Activated naive CD4-positive, alpha-beta T cell treated with anti-CD3 and anti-CD28 coated beads for 36 hours (primary cell): Measurements from ENCODE around the gene NF2. TPM values are rescaled to one million over a fixed set of nuclear protein-coding genes. Genes with fewer than 3 reads are reported as not detected.

Experiments used
- CTCF ChIA-PET: fragments of 350-600 bp; sonication (Branson Sonifier 250); formaldehyde crosslinking; loops from one replicate; lab custom pipeline; 2021; ENCODE audit warnings: antibody characterized with exemption; lab: Charles Lee
- DNase-seq: peaks from one replicate; pipeline ENCODE4 v3.0.0-alpha.2; 2020
- H3K27ac Mint-ChIP-seq: one replicate; pipeline ENCODE4 v1.8.0; 2021; ENCODE audit warnings: mild to moderate bottlenecking, mixed read lengths
- H3K27me3 Mint-ChIP-seq: one replicate; pipeline ENCODE4 v1.8.0; 2021; ENCODE audit warnings: low read depth, mixed read lengths
- H3K36me3 Mint-ChIP-seq: one replicate; pipeline ENCODE4 v1.8.0; 2021; ENCODE audit warnings: low read depth, mixed read lengths
- H3K4me1 Mint-ChIP-seq: one replicate; pipeline ENCODE4 v1.8.0; 2021; ENCODE audit warnings: low read depth, mixed read lengths
- H3K4me3 Mint-ChIP-seq: one replicate; pipeline ENCODE4 v1.8.0; 2021; ENCODE audit warnings: mild to moderate bottlenecking, moderate library complexity, mixed read lengths
- H3K9me3 Mint-ChIP-seq: one replicate; pipeline ENCODE4 v1.8.0; 2021; ENCODE audit warnings: mixed read lengths
- intact Hi-C: fragments of 100-400 bp; cut with micrococcal nuclease; formaldehyde crosslinking; loops from one replicate; pipeline ENCODE4 v1.15.1; 2023
- total RNA-seq, 2 experiments: library from RNA; stranded (reverse); gene quantifications; one replicate each; pipeline ENCODE4 v1.2.3, GENCODE V29; 2021

Gene NF2
- total RNA-seq, 2 experiments from 2014 or later, result 29.8 to 30.0 TPM

DNA sequence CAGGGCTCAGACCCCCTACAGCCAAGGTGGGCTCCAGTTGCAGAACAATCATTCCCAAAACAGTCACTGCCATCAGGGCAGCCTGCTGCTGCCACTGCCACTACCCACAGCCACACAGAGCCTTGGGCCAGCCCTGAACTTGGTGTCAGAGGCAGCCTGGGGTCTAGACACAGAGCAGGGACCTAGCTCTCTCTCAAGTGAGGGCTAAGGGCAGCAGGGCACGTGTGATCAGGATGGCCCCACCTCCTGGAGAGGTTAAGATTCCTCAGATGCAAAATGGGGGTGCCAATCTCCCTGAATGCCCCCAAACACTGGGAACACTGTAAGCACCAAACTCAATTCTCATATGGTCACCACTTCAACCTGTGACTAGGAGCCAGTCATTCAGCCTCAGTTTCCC lies 132.0 kb downstream of the NF2 start:
- no peak for DNase-seq
- intact Hi-C loops, result no loop called here
- H3K27ac Mint-ChIP-seq, result no peak overlapping the region
- no peak overlapping the region for H3K4me3 Mint-ChIP-seq
- H3K9me3 Mint-ChIP-seq, result no peaks in the 10 kb centered on the region
- no peaks in the 10 kb centered on the region for H3K4me1 Mint-ChIP-seq
- no peaks in the 10 kb centered on the region for H3K27me3 Mint-ChIP-seq
- CTCF ChIA-PET, result no interaction called here
- no peaks in the 10 kb centered on the region for H3K36me3 Mint-ChIP-seq

DNA sequence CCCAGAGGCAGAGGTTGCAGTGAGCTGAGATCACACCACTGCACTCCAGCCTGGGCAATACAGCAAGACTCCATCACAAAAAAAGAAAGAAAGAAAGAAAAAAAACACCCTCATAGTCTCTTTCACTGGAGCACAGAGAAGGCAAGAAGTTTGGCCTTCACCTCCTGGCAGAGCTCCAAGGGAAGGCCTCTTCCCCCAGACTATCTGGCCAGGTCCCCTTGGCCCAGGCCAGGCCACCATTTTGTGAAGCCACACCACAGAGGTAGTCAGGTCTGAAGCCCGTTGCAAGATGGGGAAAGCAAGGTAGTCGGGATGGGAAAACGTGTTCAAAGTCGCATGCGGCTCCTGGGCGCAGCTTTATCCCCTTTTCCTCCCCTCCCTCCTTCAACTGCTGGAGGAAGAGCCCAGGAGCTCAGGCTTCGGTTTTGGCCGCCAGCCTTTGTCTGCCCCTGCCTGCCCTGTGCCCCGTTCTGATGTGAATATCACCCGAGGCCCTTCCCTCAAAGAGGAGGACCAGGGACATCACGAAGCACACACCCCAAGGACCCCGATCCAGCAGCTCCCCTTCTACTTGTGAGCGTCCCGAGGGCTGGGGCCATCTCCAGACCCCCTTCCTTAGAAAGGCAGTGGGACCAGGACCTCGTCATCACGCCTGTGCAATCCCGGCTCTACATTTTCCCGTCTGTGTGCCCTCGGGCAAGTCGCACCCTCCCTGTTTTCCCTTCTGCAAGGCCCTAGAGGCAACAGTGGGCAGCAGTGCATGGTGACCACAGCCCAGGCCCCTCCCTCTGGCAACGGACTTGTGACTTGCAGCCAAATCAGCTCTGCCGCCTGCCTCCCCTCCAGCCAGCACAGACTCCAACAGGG lies 134.1 kb downstream of the NF2 start:
- Mint-ChIP-seq H3K4me1 (no peaks in the 10 kb centered on the region), H3K27me3 (no peaks in the 10 kb centered on the region)
- CTCF ChIA-PET, result interaction anchor here (1.2 to 1.6 kb wide), 2 partner anchors 14 to 268 kb away, joined by 4 read pairs; no protein-coding TSS in a partner anchor

GRCh38 chr22:29738118-29738815 lies 134.8 kb downstream of the NF2 start:
- Mint-ChIP-seq H3K4me1 (no peaks in the 10 kb centered on the region), H3K27ac (no peak overlapping the region)
- CTCF ChIA-PET, result interaction anchor here (0.9 to 1.6 kb wide), 3 partner anchors 13 to 267 kb away, joined by 4 read pairs; no protein-coding TSS in a partner anchor

More for the DNA sequence above, 134.1 kb downstream of the NF2 start:
- no peak for DNase-seq
- no peak overlapping the region for H3K27ac Mint-ChIP-seq
- intact Hi-C loops, result no loop called here
- H3K9me3 Mint-ChIP-seq, result no peaks in the 10 kb centered on the region
- H3K4me3 Mint-ChIP-seq, result no peak overlapping the region
- no peaks in the 10 kb centered on the region for H3K36me3 Mint-ChIP-seq

DNA sequence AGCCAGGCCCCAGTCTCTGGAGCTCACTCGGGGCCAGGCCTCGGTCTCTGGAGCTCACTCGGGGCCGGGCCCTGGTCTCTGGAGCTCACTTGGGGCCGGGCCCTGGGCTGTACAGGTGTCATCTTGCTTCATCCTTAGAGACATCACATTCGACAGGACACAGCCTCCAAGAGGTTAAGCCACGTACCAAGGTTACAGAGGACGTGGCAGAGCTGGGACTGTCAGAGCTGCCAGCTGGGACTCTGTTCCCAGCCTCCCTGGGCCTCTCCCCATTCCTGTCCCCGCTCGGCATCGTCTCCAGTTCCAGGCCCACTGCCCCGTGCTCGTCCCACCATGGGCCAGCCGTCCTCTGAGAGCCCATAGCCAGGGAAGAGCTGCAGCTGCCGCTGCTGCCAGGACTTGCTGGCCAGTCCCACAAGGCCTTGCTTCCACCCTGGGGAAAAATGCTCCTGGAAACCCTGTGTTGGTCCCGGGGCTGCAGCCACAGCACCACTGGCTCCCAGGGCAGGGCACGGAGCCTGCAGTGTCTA lies 136.0 kb downstream of the NF2 start:
- H3K4me1 Mint-ChIP-seq, result no peaks in the 10 kb centered on the region
- no peak for DNase-seq
- no peak overlapping the region for H3K4me3 Mint-ChIP-seq
- intact Hi-C loops, result no loop called here
- no peak overlapping the region for H3K27ac Mint-ChIP-seq
- H3K27me3 Mint-ChIP-seq, result no peaks in the 10 kb centered on the region
- CTCF ChIA-PET, result interaction anchor here (0.6 to 1.6 kb wide), 3 partner anchors 150 to 344 kb away, joined by 4 to 6 read pairs (median 4); no protein-coding TSS in a partner anchor
- H3K36me3 Mint-ChIP-seq, result no peaks in the 10 kb centered on the region
- H3K9me3 Mint-ChIP-seq, result no peaks in the 10 kb centered on the region

More at GRCh38 chr22:29738118-29738815, 134.8 kb downstream of the NF2 start:
- no peak for DNase-seq
- Mint-ChIP-seq H3K4me3 (no peak overlapping the region), H3K36me3 (no peaks in the 10 kb centered on the region), H3K27me3 (no peaks in the 10 kb centered on the region), H3K9me3 (no peaks in the 10 kb centered on the region)
- intact Hi-C loops, result no loop called here

- Mint-ChIP-seq H3K36me3 (no peaks in the 10 kb centered on the region), H3K4me3 (no peak overlapping the region), H3K27me3 (no peaks in the 10 kb centered on the region), H3K4me1 (no peaks in the 10 kb centered on the region), H3K9me3 (no peaks in the 10 kb centered on the region), H3K27ac (no peak overlapping the region)
- no peak for DNase-seq
- intact Hi-C loops, result no loop called here
- CTCF ChIA-PET, result no interaction called here
Measured at GRCh38 chr22:29740216-29740615, 136.8 kb downstream of the NF2 start.

DNA sequence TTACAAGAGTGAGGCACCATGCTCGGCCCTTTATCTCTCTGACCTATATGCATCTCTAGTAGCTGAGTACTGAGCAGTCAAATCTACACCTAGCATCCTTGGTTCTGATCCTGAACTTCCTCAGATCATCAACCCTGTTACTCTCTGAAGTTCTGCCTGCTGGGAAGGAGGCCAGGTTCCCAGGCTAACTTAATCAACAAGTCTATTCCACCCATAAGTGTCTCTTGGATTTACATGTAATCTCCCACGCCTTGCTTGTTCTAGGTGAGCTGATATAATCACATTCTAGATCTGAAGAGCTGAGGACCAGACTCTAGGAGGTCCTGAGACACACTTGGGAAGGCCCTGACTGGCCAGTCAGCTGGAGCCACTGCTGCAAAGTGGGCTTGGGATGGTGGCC lies 138.5 kb downstream of the NF2 start:
- H3K36me3 Mint-ChIP-seq, result peaks cover 4% of the 10 kb centered on the region
- CTCF ChIA-PET, result no interaction called here
- no peaks in the 10 kb centered on the region for H3K4me1 Mint-ChIP-seq
- no peak overlapping the region for H3K4me3 Mint-ChIP-seq
- no peaks in the 10 kb centered on the region for H3K9me3 Mint-ChIP-seq
- no peak for DNase-seq
- intact Hi-C loops, result no loop called here
- no peak overlapping the region for H3K27ac Mint-ChIP-seq
- no peaks in the 10 kb centered on the region for H3K27me3 Mint-ChIP-seq

DNA sequence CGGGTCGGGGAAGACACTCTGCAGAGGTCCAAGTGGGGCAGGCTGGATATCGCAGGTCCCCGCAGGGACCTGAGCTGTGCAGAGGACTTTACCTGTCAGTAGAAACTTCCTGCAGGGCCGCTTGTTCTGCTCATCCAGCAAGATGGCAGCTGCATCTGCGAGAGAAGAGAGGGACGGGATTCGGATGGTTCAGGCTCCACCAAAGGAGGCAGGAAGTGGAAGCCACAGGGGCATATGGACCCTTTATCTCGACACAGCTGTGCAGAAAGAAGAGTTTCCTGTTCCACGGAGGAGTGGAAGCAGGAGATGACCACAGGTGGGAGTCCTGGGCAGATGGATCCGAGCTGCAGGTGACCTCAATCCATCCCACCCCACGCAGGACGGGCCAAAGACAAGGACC lies 138.9 kb downstream of the NF2 start:
- Mint-ChIP-seq H3K36me3 (peaks cover 4% of the 10 kb centered on the region), H3K4me1 (no peaks in the 10 kb centered on the region), H3K27ac (no peak overlapping the region), H3K4me3 (no peak overlapping the region), H3K27me3 (no peaks in the 10 kb centered on the region), H3K9me3 (no peaks in the 10 kb centered on the region)
- DNase-seq, result no peak
- intact Hi-C loops, result no loop called here
- CTCF ChIA-PET, result no interaction called here

- CTCF ChIA-PET, result no interaction called here
- no peak for DNase-seq
- intact Hi-C loops, result no loop called here
- Mint-ChIP-seq H3K4me1 (no peaks in the 10 kb centered on the region), H3K27me3 (no peaks in the 10 kb centered on the region), H3K36me3 (peaks cover 4% of the 10 kb centered on the region), H3K4me3 (no peak overlapping the region), H3K27ac (no peak overlapping the region), H3K9me3 (no peaks in the 10 kb centered on the region)
Measured at GRCh38 chr22:29744902-29745301, 141.5 kb downstream of the NF2 start.

DNA sequence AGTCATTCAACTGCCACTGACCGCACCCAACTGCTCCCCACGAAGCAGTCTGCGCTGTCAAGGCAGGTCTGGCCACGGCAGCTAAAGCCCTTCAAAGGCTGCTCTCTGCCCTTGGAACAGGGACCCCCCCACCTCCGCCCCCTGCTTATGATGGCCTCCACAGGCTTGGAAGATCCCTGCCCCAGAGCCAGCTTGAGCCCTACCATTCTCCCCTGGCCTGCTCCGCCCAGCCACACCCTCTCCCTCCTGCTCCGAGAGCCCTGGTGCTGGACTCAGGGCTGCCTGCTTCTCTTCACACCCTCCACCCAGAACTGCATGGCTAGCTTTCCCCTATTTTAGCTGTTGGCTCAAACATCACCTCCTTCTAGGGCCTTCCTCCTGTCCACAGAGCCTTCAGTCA lies 144.4 kb downstream of the NF2 start:
- no peak for DNase-seq
- intact Hi-C loops, result no loop called here
- H3K27ac Mint-ChIP-seq, result no peak overlapping the region
- H3K27me3 Mint-ChIP-seq, result no peaks in the 10 kb centered on the region
- peaks cover 4% of the 10 kb centered on the region for H3K4me1 Mint-ChIP-seq
- H3K9me3 Mint-ChIP-seq, result no peaks in the 10 kb centered on the region
- CTCF ChIA-PET, result no interaction called here
- H3K36me3 Mint-ChIP-seq, result peaks cover 8% of the 10 kb centered on the region
- H3K4me3 Mint-ChIP-seq, result no peak overlapping the region

Other genes with a start within 250 kb of the NF2 start
- gene AP1B1, start 215.1 kb upstream of the NF2 start, total RNA-seq, result 10 to 100 TPM; 52.0 to 52.2 TPM
- gene RFPL1, start 165.1 kb upstream of the NF2 start, total RNA-seq, result not detected
- 1 to 10 TPM; 2.5 to 3.5 TPM for gene NEFH, start 123.4 kb upstream of the NF2 start, total RNA-seq
- gene THOC5, start 49.9 kb upstream of the NF2 start, total RNA-seq, result 10 to 100 TPM; 54.8 to 55.1 TPM
- 10 to 100 TPM; 67.5 to 69.6 TPM for gene NIPSNAP1, start 22.5 kb upstream of the NF2 start, total RNA-seq
- gene CABP7, start 116.4 kb downstream of the NF2 start, total RNA-seq, result under 1 TPM in 1 of 2 experiments, not detected in 1; 0.07 TPM
- 10 to 100 TPM; 14.3 to 15.3 TPM for gene ZMAT5, start 163.4 kb downstream of the NF2 start, total RNA-seq
- gene UQCR10, start 163.7 kb downstream of the NF2 start, total RNA-seq, result 100 to 1,000 TPM; 106 to 108 TPM
- gene ASCC2, start 234.6 kb downstream of the NF2 start, total RNA-seq, result 10 to 100 TPM; 57.6 to 60.4 TPM